Stomach (tissue), 4 donors: ENCODE results near the gene DLG5.

ENCODE experiments used
- POLR2A ChIP-seq, 4 donors: fragments of 450-650 bp; IDR thresholded peaks; one replicate each; pipeline ENCODE4 v1.6.1; 2016; ENCODE audit warnings: antibody characterized with exemption in 4 of 4, control low read depth in 2 of 4, mild to moderate bottlenecking in 1 of 4, moderate library complexity in 1 of 4
- TF ChIP-seq, protein P1 (sequence below), 7 experiments: fragments of 450-650 bp in 4 of 7; fragments of 200-600 bp in 3 of 7; sonication (generic) in 3 of 7; IDR thresholded peaks; one replicate each; pipeline ENCODE4 v1.5.1; 2016 to 2019; ENCODE audit warnings: antibody characterized with exemption in 7 of 7, control low read depth in 2 of 7, mild to moderate bottlenecking in 1 of 7

DNA sequence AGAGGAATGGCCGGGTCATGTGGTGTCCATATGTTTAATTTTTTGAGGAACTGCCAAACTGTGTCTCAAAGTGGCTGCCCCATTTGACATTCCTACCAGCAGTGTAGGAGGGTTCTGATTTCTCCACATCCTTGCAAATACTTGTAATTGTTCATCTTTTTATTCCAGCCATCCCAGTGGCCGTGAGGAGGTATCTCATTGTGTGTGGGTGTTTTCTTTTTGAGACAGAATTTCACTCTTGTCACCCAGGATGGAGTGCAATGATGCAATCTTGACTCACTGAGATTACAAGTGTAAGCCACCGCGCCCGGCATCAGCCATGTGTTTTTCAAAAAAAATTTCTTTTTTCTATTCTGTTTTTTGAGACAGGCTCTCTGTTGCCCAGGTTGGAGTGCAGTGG, 38.7 kb upstream of the DLG5 start:
- TF ChIP-seq, protein P1, sequence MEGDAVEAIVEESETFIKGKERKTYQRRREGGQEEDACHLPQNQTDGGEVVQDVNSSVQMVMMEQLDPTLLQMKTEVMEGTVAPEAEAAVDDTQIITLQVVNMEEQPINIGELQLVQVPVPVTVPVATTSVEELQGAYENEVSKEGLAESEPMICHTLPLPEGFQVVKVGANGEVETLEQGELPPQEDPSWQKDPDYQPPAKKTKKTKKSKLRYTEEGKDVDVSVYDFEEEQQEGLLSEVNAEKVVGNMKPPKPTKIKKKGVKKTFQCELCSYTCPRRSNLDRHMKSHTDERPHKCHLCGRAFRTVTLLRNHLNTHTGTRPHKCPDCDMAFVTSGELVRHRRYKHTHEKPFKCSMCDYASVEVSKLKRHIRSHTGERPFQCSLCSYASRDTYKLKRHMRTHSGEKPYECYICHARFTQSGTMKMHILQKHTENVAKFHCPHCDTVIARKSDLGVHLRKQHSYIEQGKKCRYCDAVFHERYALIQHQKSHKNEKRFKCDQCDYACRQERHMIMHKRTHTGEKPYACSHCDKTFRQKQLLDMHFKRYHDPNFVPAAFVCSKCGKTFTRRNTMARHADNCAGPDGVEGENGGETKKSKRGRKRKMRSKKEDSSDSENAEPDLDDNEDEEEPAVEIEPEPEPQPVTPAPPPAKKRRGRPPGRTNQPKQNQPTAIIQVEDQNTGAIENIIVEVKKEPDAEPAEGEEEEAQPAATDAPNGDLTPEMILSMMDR (IDR thresholded peaks at IDR 0.05) = no peak
- no peak for TF ChIP-seq POLR2A (IDR thresholded peaks at IDR 0.05)
